HUES6 (cell line): ENCODE data around the gene ARHGEF3.

ENCODE experiments used
- H3K27ac ChIP-seq: 2 replicates; pipeline ENCODE4 v1.7.0; 2013; ENCODE audit warnings: low read depth, mild to moderate bottlenecking, low read length, inconsistent platforms
- H3K27me3 ChIP-seq: 2 replicates; pipeline ENCODE4 v1.6.1; 2013; ENCODE audit warnings: low read length; ENCODE audit not compliant: control insufficient read depth, insufficient read depth
- H3K36me3 ChIP-seq: 2 replicates; pipeline ENCODE4 v1.6.1; 2013; ENCODE audit warnings: low read length; ENCODE audit not compliant: control insufficient read depth, insufficient read depth
- H3K4me1 ChIP-seq: 2 replicates; pipeline ENCODE4 v1.6.1; 2013; ENCODE audit warnings: low read length; ENCODE audit not compliant: control insufficient read depth, insufficient read depth
- H3K4me3 ChIP-seq: 2 replicates; pipeline ENCODE4 v1.5.1; 2013; ENCODE audit warnings: low read depth, low read length
- H3K9ac ChIP-seq: one replicate; pipeline ENCODE4 v1.6.1; 2013; ENCODE audit warnings: mild to moderate bottlenecking, low read length
- H3K9me3 ChIP-seq: 2 replicates; pipeline ENCODE4 v1.6.1; 2013; ENCODE audit warnings: low read depth, low read length; ENCODE audit not compliant: control insufficient read depth, insufficient read depth

Gene ARHGEF3

DNA sequence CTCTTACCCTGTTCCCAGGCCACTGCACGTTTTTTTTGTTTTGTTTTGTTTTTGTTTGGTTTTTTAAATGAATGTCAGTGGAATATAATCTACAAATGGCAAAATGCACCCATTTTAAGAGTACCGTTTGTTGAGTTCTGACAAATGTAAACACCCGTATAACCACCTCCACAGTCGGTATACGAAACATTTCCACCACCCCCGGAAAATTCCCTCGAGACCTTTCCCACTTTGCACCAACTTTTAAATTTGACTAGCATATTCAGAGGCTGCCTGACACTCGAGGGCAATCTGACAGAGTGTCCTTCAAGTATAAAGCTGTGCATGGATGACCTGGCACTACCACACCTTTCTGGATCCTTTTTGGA is 613 bp upstream of the ARHGEF3 start:
- H3K4me1 ChIP-seq = peaks cover 12% of the 10 kb centered on the region
- peak overlapping the region; percentile 81 for H3K4me3 ChIP-seq
- H3K9me3 ChIP-seq = no peaks in the 10 kb centered on the region
- no peak overlapping the region for H3K27ac ChIP-seq
- no peak overlapping the region for H3K9ac ChIP-seq
- peaks cover 14% of the 10 kb centered on the region for H3K27me3 ChIP-seq
- no peaks in the 10 kb centered on the region for H3K36me3 ChIP-seq

DNA sequence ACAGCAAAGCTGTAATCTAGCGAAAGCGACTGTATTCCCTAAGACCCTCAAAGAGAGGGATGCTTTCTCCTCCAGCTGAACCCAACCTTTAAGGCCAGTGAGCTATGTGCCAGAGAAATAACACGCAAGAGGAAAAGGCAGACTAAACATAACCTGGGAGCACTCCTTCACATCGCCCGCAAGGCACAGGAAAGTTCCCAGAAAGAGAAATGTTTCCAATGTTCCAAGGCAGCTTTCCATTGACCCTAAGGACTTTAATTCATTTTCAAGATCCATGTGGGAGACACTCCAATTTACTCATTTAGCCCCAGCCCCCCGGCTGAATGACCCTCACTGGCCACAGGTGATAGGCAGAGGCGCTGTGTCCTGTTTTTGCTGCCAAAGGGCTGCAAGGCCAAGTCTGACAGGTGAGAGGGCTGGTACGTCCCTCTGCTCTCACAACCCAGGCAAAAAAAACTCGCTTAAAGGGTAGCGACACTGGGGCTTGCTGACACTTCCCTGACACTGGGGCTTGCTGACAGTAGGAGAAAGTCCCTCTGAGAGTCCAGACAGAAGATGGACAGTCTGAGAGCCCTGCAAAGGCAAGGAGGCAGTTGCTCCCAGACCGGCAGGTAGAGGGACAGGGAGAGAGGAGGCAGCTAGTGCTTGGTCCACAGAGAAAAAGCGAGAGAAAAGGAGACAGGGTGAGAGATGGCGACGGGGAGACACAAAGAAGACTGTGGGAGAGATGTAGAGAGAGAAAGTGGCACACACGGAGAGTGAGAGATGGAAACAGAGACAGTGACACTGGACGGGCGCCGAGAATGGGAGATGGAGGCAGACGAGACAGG is 702 bp downstream of the ARHGEF3 start:
- peak overlapping the region; percentile 81 for H3K4me3 ChIP-seq
- H3K9ac ChIP-seq = peak overlapping the region; percentile 63
- peaks cover 12% of the 10 kb centered on the region for H3K4me1 ChIP-seq
- no peaks in the 10 kb centered on the region for H3K36me3 ChIP-seq
- H3K27me3 ChIP-seq = peaks cover 14% of the 10 kb centered on the region
- H3K27ac ChIP-seq = no peak overlapping the region
- H3K9me3 ChIP-seq = no peaks in the 10 kb centered on the region

- no peaks in the 10 kb centered on the region for H3K9me3 ChIP-seq
- H3K9ac ChIP-seq = no peak overlapping the region
- peaks cover 14% of the 10 kb centered on the region for H3K27me3 ChIP-seq
- H3K27ac ChIP-seq = no peak overlapping the region
- no peaks in the 10 kb centered on the region for H3K36me3 ChIP-seq
- H3K4me3 ChIP-seq = peak overlapping the region; percentile 81
- peaks cover 12% of the 10 kb centered on the region for H3K4me1 ChIP-seq
These were observed 1.5 kb downstream of the ARHGEF3 start for GRCh38 chr3:56800130-56800831.

DNA sequence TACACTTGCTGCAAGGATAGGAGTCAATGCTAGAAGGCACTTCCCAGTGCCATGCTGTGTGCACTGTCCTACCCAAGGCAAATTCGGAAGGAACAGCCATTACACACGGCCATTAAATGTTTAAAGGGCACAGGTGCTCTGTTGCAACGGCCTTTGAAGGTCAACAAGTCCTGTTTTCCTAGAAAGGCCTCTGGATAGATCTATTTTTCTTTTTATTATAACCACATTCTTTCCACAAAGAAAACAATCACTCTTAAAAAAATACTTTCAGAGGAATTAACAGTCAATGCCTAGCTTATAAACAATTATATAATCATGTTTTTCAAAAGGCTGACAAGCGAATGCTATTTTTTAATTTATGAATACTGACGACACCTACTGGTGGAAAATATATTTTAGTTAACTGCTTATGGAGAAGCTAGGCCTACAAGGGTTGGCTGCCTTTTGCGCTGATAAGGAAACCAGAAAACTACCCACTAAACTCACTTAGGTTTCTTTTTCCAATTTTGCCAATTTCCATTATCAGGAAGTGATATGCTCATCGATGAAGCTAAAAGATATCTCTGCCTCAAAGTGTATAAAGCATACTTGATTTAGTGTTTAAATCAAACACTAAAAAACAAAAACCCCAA is 2.4 kb downstream of the ARHGEF3 start:
- no peak overlapping the region for H3K27ac ChIP-seq
- no peak overlapping the region for H3K4me3 ChIP-seq
- peaks cover 12% of the 10 kb centered on the region for H3K4me1 ChIP-seq
- no peaks in the 10 kb centered on the region for H3K36me3 ChIP-seq
- peaks cover 14% of the 10 kb centered on the region for H3K27me3 ChIP-seq
- no peaks in the 10 kb centered on the region for H3K9me3 ChIP-seq
- H3K9ac ChIP-seq = no peak overlapping the region

GRCh38 chr3:56796996-56797395 is 4.8 kb downstream of the ARHGEF3 start:
- Histone ChIP-seq H3K27ac (no peak overlapping the region), H3K4me3 (no peak overlapping the region), H3K27me3 (peaks cover 14% of the 10 kb centered on the region), H3K36me3 (no peaks in the 10 kb centered on the region), H3K4me1 (peaks cover 12% of the 10 kb centered on the region), H3K9ac (no peak overlapping the region), H3K9me3 (no peaks in the 10 kb centered on the region)

DNA sequence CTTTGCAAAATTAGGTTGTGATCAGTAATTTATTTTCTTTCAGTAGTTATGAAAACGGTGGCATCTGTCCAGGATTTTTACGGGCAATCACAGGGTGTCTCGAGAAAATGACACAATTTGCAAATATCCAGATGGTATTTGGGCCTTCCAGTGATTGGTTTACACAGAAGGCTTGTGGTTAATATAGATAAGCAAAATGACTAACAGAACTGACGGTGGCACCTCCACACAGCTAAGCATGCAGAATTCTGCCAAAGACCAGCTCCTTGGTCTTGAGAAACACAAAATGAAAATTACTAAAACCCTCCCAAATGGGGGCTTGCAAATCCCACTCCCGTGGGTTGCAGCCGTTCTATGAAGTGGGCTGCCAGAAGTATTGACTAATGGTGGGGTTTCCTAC is 5.5 kb downstream of the ARHGEF3 start:
- H3K36me3 ChIP-seq = no peaks in the 10 kb centered on the region
- no peak overlapping the region for H3K27ac ChIP-seq
- H3K9ac ChIP-seq = no peak overlapping the region
- peaks cover 9% of the 10 kb centered on the region for H3K27me3 ChIP-seq
- no peaks in the 10 kb centered on the region for H3K9me3 ChIP-seq
- peaks cover 10% of the 10 kb centered on the region for H3K4me1 ChIP-seq
- H3K4me3 ChIP-seq = no peak overlapping the region

GRCh38 chr3:56795829-56796185 is 5.9 kb downstream of the ARHGEF3 start:
- no peaks in the 10 kb centered on the region for H3K9me3 ChIP-seq
- no peaks in the 10 kb centered on the region for H3K36me3 ChIP-seq
- no peak overlapping the region for H3K4me3 ChIP-seq
- H3K9ac ChIP-seq = no peak overlapping the region
- peaks cover 5% of the 10 kb centered on the region for H3K27me3 ChIP-seq
- peaks cover 6% of the 10 kb centered on the region; the same call in 1 of the 2 replicates for H3K4me1 ChIP-seq
- H3K27ac ChIP-seq = no peak overlapping the region

- Histone ChIP-seq H3K4me3 (no peak overlapping the region), H3K27ac (no peak overlapping the region), H3K27me3 (no peaks in the 10 kb centered on the region)
These were observed 6.5 kb downstream of the ARHGEF3 start for GRCh38 chr3:56795097-56795828.

GRCh38 chr3:56792193-56792592 is 9.6 kb downstream of the ARHGEF3 start:
- Histone ChIP-seq H3K9me3 (no peaks in the 10 kb centered on the region), H3K27me3 (no peaks in the 10 kb centered on the region), H3K4me1 (0 out of 2 replicates have a peak, but pooled peaks cover 4% of the 10 kb centered on the region), H3K36me3 (no peaks in the 10 kb centered on the region), H3K27ac (no peak overlapping the region), H3K9ac (no peak overlapping the region), H3K4me3 (no peak overlapping the region)

More at GRCh38 chr3:56795097-56795828, 6.5 kb downstream of the ARHGEF3 start:
- Histone ChIP-seq H3K4me1 (peaks cover under 1% of the 10 kb centered on the region; the same call in 1 of the 2 replicates), H3K9ac (no peak overlapping the region), H3K36me3 (no peaks in the 10 kb centered on the region), H3K9me3 (no peaks in the 10 kb centered on the region)

GRCh38 chr3:56790016-56790821 is 11.5 kb downstream of the ARHGEF3 start:
- no peak overlapping the region for H3K27ac ChIP-seq
- H3K9ac ChIP-seq = no peak overlapping the region
- 0 out of 2 replicates have a peak, but pooled peaks cover 4% of the 10 kb centered on the region for H3K4me1 ChIP-seq
- H3K9me3 ChIP-seq = no peaks in the 10 kb centered on the region
- no peaks in the 10 kb centered on the region for H3K27me3 ChIP-seq
- no peaks in the 10 kb centered on the region for H3K36me3 ChIP-seq
- H3K4me3 ChIP-seq = no peak overlapping the region
